HCT116 (cell line): Measurements from ENCODE around the gene TAPT1. TPM values are rescaled to one million over a fixed set of nuclear protein-coding genes. Genes with fewer than 3 reads are reported as not detected.

Source experiments
- ATAC-seq: fragments of 200-7000 bp; cut with Tn5 transposase; 2 replicates; pipeline ENCODE4 v1.9.1; 2020; ENCODE audit warnings: mild to moderate bottlenecking, moderate library complexity
- BruUV-seq: library from RNA; stranded (reverse); fragments of 400-500 nt; replicated peaks from 2 replicates; lab custom pipeline; 2021; lab: Mats Ljungman, UMichigan
- CTCF ChIA-PET: fragments of 300-600 bp; sonication (Branson Sonifier 250); formaldehyde crosslinking; loops from one replicate; lab custom pipeline; 2021; ENCODE audit warnings: antibody characterized with exemption; lab: Charles Lee
- POLR2A ChIA-PET: fragments of 300-600, 350-600 bp; sonication (Branson Sonifier 250); formaldehyde crosslinking; loops from one replicate; lab custom pipeline; 2021; ENCODE audit warnings: antibody characterized with exemption; lab: Charles Lee
- RAD21 ChIA-PET, 2 experiments: fragments of 300-600 bp; sonication (Branson Sonifier 250); formaldehyde crosslinking; loops; one replicate each; lab custom pipeline; 2023; ENCODE audit warnings: low total read pairs in 2 of 2; ENCODE audit not compliant: uncharacterized antibody in 2 of 2, unreplicated experiment in 2 of 2, low non-redundant PET in 1 of 2; lab: Charles Lee
- DNase-seq: peaks from one replicate; pipeline ENCODE4 v3.0.0-alpha.2; 2010; ENCODE audit warnings: low read depth, low spot score
- H2AFZ ChIP-seq: fragments of 200-600 bp; shearing (Covaris generic), sonication (generic); 2 replicates; pipeline ENCODE4 v1.6.1; 2017; ENCODE audit warnings: low read depth, mixed run types, mixed read lengths, antibody characterized with exemption, low read length; ENCODE audit not compliant: poor library complexity, severe bottlenecking
- H3K27ac ChIP-seq: 2 replicates; pipeline ENCODE4 v1.5.1; 2012; ENCODE audit warnings: low read depth, low read length
- H3K27me3 ChIP-seq: fragments of 200-600 bp; sonication (generic); 2 replicates; pipeline ENCODE4 v1.6.1; 2016; ENCODE audit warnings: mixed run types, low read length, mixed read lengths; ENCODE audit not compliant: insufficient read depth
- H3K36me3 ChIP-seq, 2 experiments: fragments of 200-500 bp in 1 of 2; fragments of 200-600 bp in 1 of 2; sonication (Bioruptor generic) in 1 of 2; sonication (generic) in 1 of 2; 2 replicates each; pipeline versions ENCODE4 v1.5.1 to v1.6.1; 2014 to 2016; ENCODE audit warnings: low read length in 2 of 2, inconsistent platforms in 1 of 2, mixed read lengths in 1 of 2, mixed run types in 1 of 2; ENCODE audit not compliant: insufficient read depth in 2 of 2, control insufficient read depth in 1 of 2
- H3K4me1 ChIP-seq, 2 experiments: fragments of 200-600 bp in 1 of 2; sonication (generic) in 1 of 2; 2 replicates each; pipeline versions ENCODE4 v1.5.1 to v1.6.1; 2012 to 2017; ENCODE audit warnings: low read length in 2 of 2, inconsistent platforms in 1 of 2, mild to moderate bottlenecking in 1 of 2, mixed read lengths in 1 of 2, mixed run types in 1 of 2, moderate library complexity in 1 of 2; ENCODE audit not compliant: insufficient read depth in 2 of 2, control insufficient read depth in 1 of 2
- H3K4me2 ChIP-seq: fragments of 200-600 bp; sonication (generic); 2 replicates; pipeline ENCODE4 v1.6.1; 2017; ENCODE audit warnings: mixed run types, low read length, mixed read lengths
- H3K4me3 ChIP-seq, 2 experiments: fragments of 200-600 bp in 1 of 2; sonication (generic) in 1 of 2; replicated peaks in 1 of 2; 2 replicates each; pipeline ENCODE4 v1.5.1; 2011 to 2016; ENCODE audit warnings: low read length in 2 of 2, control low read depth in 1 of 2, low read depth in 1 of 2, mild to moderate bottlenecking in 1 of 2, mixed read lengths in 1 of 2, mixed run types in 1 of 2
- H3K79me2 ChIP-seq: fragments of 200-600 bp; sonication (generic); 2 replicates; pipeline ENCODE4 v1.6.1; 2017; ENCODE audit warnings: mild to moderate bottlenecking, mixed run types, low read length, moderate library complexity, mixed read lengths; ENCODE audit not compliant: insufficient read depth
- H3K9ac ChIP-seq: fragments of 200-600 bp; sonication (generic); 2 replicates; pipeline ENCODE4 v1.6.1; 2016; ENCODE audit warnings: low read length, mixed read lengths
- H3K9me2 ChIP-seq: fragments of 200-600 bp; sonication (generic), shearing (Covaris generic); 2 replicates; pipeline ENCODE4 v1.6.1; 2017; ENCODE audit warnings: mixed run types, mild to moderate bottlenecking, moderate library complexity; ENCODE audit not compliant: insufficient read depth
- H3K9me3 ChIP-seq, 2 experiments: fragments of 200-500 bp in 1 of 2; fragments of 200-600 bp in 1 of 2; sonication (Bioruptor generic) in 1 of 2; sonication (generic) in 1 of 2; 2 replicates each; pipeline ENCODE4 v1.6.1; 2014 to 2017; ENCODE audit warnings: low read length in 2 of 2, mixed read lengths in 2 of 2, inconsistent platforms in 1 of 2, low read depth in 1 of 2, mild to moderate bottlenecking in 1 of 2, mixed run types in 1 of 2, moderate library complexity in 1 of 2; ENCODE audit not compliant: control insufficient read depth in 1 of 2, insufficient read depth in 1 of 2
- H4K20me1 ChIP-seq: fragments of 200-600 bp; sonication (generic), shearing (Covaris generic); 2 replicates; pipeline ENCODE4 v1.6.1; 2017; ENCODE audit warnings: mixed run types, mild to moderate bottlenecking, moderate library complexity; ENCODE audit not compliant: insufficient read depth
- CBX3 ChIP-seq: IDR thresholded peaks from 2 replicates; pipeline ENCODE4 v1.6.1; 2012; ENCODE audit warnings: low read depth
- CEBPB ChIP-seq: IDR thresholded peaks from 2 replicates; pipeline ENCODE4 v1.6.1; 2012; ENCODE audit warnings: low read depth
- EGR1 ChIP-seq: IDR thresholded peaks from 2 replicates; pipeline ENCODE4 v1.6.1; 2012; ENCODE audit warnings: low read depth
- ELF1 ChIP-seq: IDR thresholded peaks from 2 replicates; pipeline ENCODE4 v1.6.1; 2012; ENCODE audit warnings: low read depth, borderline replicate concordance
- EZH2 ChIP-seq: fragments of 200-600 bp; sonication (generic); IDR thresholded peaks from 2 replicates; pipeline ENCODE4 v1.6.1; 2017; ENCODE audit warnings: antibody characterized with exemption, mixed run types
- EZH2phosphoT487 ChIP-seq: fragments of 200-600 bp; IDR thresholded peaks from 2 replicates; pipeline ENCODE4 v1.6.1; 2018; ENCODE audit warnings: antibody characterized with exemption, borderline replicate concordance
- POLR2AphosphoS5 ChIP-seq: IDR thresholded peaks from 2 replicates; pipeline ENCODE4 v1.6.1; 2011; ENCODE audit warnings: mild to moderate bottlenecking, low read depth, low read length, moderate library complexity
- RAD21 ChIP-seq: IDR thresholded peaks from 2 replicates; pipeline ENCODE4 v1.6.1; 2012; ENCODE audit warnings: low read depth, mild to moderate bottlenecking
- SP1 ChIP-seq: IDR thresholded peaks from 2 replicates; pipeline ENCODE4 v1.6.1; 2012; ENCODE audit warnings: low read depth
- TCF7L2 ChIP-seq: IDR thresholded peaks from 2 replicates; pipeline ENCODE4 v1.7.0; 2011; ENCODE audit warnings: borderline replicate concordance, inconsistent platforms; ENCODE audit not compliant: insufficient read depth, insufficient read length; ENCODE audit errors: extremely low read depth
- intact Hi-C: fragments of 100-400 bp; cut with micrococcal nuclease; formaldehyde crosslinking; loops from 2 replicates; pipeline ENCODE4 v1.10.0; 2022
- total RNA-seq: library from RNA; stranded (reverse); gene quantifications from one replicate; pipeline ENCODE4 v1.2.1, GENCODE V29; 2021; ENCODE audit not compliant: unreplicated experiment
- TF ChIP-seq, protein P1 (sequence below): IDR thresholded peaks from 2 replicates; pipeline ENCODE4 v1.6.1; 2012; ENCODE audit warnings: low read depth

The TAPT1 gene
- total RNA-seq, 1 experiment from 2014 or later, result 11.7 TPM

GRCh38 chr4:16230308-16230707 lies 4.0 kb upstream of the TAPT1 start:
- ChIA-PET POLR2A (no interaction called here), RAD21 (no interaction called here), CTCF (no interaction called here)
- Histone ChIP-seq H3K4me1 (peaks cover 0 to 13% of the 10 kb centered on the region in 2 experiments; a peak in 3 of 4 replicates), H3K4me3 (no peak overlapping the region), H3K27me3 (no peaks in the 10 kb centered on the region), H3K79me2 (no peaks in the 10 kb centered on the region), H3K9ac (no peak overlapping the region), H3K9me2 (no peaks in the 10 kb centered on the region), H4K20me1 (no peaks in the 10 kb centered on the region), H3K4me2 (no peak overlapping the region), H3K9me3 (no peaks in the 10 kb centered on the region), H2AFZ (no peak overlapping the region), H3K27ac (no peak overlapping the region), H3K36me3 (no peaks in the 10 kb centered on the region)
- TF ChIP-seq SP1, result no peak
- TF ChIP-seq, protein P1, sequence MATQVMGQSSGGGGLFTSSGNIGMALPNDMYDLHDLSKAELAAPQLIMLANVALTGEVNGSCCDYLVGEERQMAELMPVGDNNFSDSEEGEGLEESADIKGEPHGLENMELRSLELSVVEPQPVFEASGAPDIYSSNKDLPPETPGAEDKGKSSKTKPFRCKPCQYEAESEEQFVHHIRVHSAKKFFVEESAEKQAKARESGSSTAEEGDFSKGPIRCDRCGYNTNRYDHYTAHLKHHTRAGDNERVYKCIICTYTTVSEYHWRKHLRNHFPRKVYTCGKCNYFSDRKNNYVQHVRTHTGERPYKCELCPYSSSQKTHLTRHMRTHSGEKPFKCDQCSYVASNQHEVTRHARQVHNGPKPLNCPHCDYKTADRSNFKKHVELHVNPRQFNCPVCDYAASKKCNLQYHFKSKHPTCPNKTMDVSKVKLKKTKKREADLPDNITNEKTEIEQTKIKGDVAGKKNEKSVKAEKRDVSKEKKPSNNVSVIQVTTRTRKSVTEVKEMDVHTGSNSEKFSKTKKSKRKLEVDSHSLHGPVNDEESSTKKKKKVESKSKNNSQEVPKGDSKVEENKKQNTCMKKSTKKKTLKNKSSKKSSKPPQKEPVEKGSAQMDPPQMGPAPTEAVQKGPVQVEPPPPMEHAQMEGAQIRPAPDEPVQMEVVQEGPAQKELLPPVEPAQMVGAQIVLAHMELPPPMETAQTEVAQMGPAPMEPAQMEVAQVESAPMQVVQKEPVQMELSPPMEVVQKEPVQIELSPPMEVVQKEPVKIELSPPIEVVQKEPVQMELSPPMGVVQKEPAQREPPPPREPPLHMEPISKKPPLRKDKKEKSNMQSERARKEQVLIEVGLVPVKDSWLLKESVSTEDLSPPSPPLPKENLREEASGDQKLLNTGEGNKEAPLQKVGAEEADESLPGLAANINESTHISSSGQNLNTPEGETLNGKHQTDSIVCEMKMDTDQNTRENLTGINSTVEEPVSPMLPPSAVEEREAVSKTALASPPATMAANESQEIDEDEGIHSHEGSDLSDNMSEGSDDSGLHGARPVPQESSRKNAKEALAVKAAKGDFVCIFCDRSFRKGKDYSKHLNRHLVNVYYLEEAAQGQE, result no peak
- no peak for TF ChIP-seq CEBPB
- no peak for TF ChIP-seq EZH2
- TF ChIP-seq EGR1, result no peak
- DNase-seq (no peak), ATAC-seq (no peak)
- no TSS peak for BruUV-seq
- intact Hi-C loops, result no loop called here

- Histone ChIP-seq H3K4me1 (peaks cover 0 to 16% of the 10 kb centered on the region in 2 experiments; a peak in 3 of 4 replicates), H3K4me3 (no peak overlapping the region), H3K79me2 (no peaks in the 10 kb centered on the region), H3K9me3 (no peaks in the 10 kb centered on the region), H3K4me2 (no peak overlapping the region), H2AFZ (no peak overlapping the region), H3K9ac (no peak overlapping the region), H3K9me2 (no peaks in the 10 kb centered on the region), H3K27me3 (no peaks in the 10 kb centered on the region), H3K27ac (no peak overlapping the region), H4K20me1 (no peaks in the 10 kb centered on the region), H3K36me3 (no peaks in the 10 kb centered on the region)
- no peak for DNase-seq
- BruUV-seq, result no TSS peak
- intact Hi-C loops, result no loop called here
- TF ChIP-seq ELF1 (no peak), RAD21 (no peak), EZH2phosphoT487 (no peak), CEBPB (no peak), TCF7L2 (no peak), POLR2AphosphoS5 (no peak), CBX3 (no peak), EGR1 (no peak)
- ChIA-PET CTCF (no interaction called here), POLR2A (no interaction called here), RAD21 (no interaction called here)
- no peak for ATAC-seq
These were observed 3.3 kb upstream of the TAPT1 start for GRCh38 chr4:16229604-16230003.
